Astrocyte (in vitro differentiated cells and primary cell): ENCODE data around the gene PRKD1. TPM values are rescaled to one million over a fixed set of nuclear protein-coding genes. Genes with fewer than 3 reads are reported as not detected.

Experiments used
- DNase-seq: peaks from one replicate; pipeline ENCODE4 v3.0.0-alpha.2; 2010; ENCODE audit warnings: low read depth
- FAIRE-seq: peaks from 2 replicates; lab custom pipeline; 2011; peaks lifted over from hg19 to GRCh38; lab: Jason Lieb, UNC
- H2AFZ ChIP-seq: 2 replicates; pipeline ENCODE4 v1.6.0; 2012; ENCODE audit warnings: low read depth, low read length, inconsistent platforms
- H3K27ac ChIP-seq: 2 replicates; pipeline ENCODE4 v1.5.1; 2011; ENCODE audit warnings: low read depth, low read length, inconsistent platforms
- H3K27me3 ChIP-seq: 2 replicates; pipeline ENCODE4 v1.6.0; 2011; ENCODE audit warnings: low read length, inconsistent platforms; ENCODE audit not compliant: insufficient read depth
- H3K36me3 ChIP-seq: 2 replicates; pipeline ENCODE4 v1.5.1; 2011; ENCODE audit warnings: low read length, inconsistent platforms; ENCODE audit not compliant: insufficient read depth
- H3K4me1 ChIP-seq: 2 replicates; pipeline ENCODE4 v1.5.1; 2011; ENCODE audit warnings: low read length, inconsistent platforms; ENCODE audit not compliant: insufficient read depth
- H3K4me2 ChIP-seq: 2 replicates; pipeline ENCODE4 v1.6.0; 2012; ENCODE audit warnings: low read length, inconsistent platforms
- H3K4me3 ChIP-seq: 2 replicates; pipeline ENCODE4 v1.5.1; 2011; ENCODE audit warnings: low read depth, mild to moderate bottlenecking, low read length, inconsistent platforms; ENCODE audit not compliant: insufficient read depth
- H3K79me2 ChIP-seq: 2 replicates; pipeline ENCODE4 v1.6.0; 2012; ENCODE audit warnings: mild to moderate bottlenecking, low read length, inconsistent platforms; ENCODE audit not compliant: insufficient read depth
- H3K9ac ChIP-seq: 2 replicates; pipeline ENCODE4 v1.6.0; 2012; ENCODE audit warnings: mild to moderate bottlenecking, low read length, inconsistent platforms
- H3K9me3 ChIP-seq: 2 replicates; pipeline ENCODE4 v1.5.1; 2012; ENCODE audit warnings: low read depth, mild to moderate bottlenecking, low read length, inconsistent platforms; ENCODE audit not compliant: insufficient read depth
- H4K20me1 ChIP-seq: 2 replicates; pipeline ENCODE4 v1.6.0; 2012; ENCODE audit warnings: low read length, inconsistent platforms; ENCODE audit not compliant: insufficient read depth
- H3K27ac Mint-ChIP-seq: one replicate; pipeline ENCODE4 v1.8.0; 2021; ENCODE audit warnings: mild to moderate bottlenecking, mixed read lengths; ENCODE audit not compliant: unreplicated experiment
- H3K27me3 Mint-ChIP-seq: one replicate; pipeline ENCODE4 v1.8.0; 2021; ENCODE audit warnings: low read depth, mixed read lengths; ENCODE audit not compliant: unreplicated experiment
- H3K36me3 Mint-ChIP-seq: one replicate; pipeline ENCODE4 v1.8.0; 2021; ENCODE audit warnings: low read depth, mixed read lengths; ENCODE audit not compliant: unreplicated experiment
- H3K4me1 Mint-ChIP-seq: one replicate; pipeline ENCODE4 v1.8.0; 2021; ENCODE audit warnings: low read depth, mixed read lengths; ENCODE audit not compliant: unreplicated experiment
- H3K4me3 Mint-ChIP-seq: one replicate; pipeline ENCODE4 v1.8.0; 2021; ENCODE audit warnings: mild to moderate bottlenecking, moderate library complexity, mixed read lengths; ENCODE audit not compliant: unreplicated experiment
- H3K9me3 Mint-ChIP-seq: one replicate; pipeline ENCODE4 v1.8.0; 2021; ENCODE audit warnings: mild to moderate bottlenecking, mixed read lengths; ENCODE audit not compliant: unreplicated experiment
- CTCF ChIP-seq: IDR thresholded peaks from 2 replicates; pipeline ENCODE4 v1.5.1; 2011; ENCODE audit warnings: low read depth, mild to moderate bottlenecking, inconsistent platforms, low read length, moderate library complexity; ENCODE audit not compliant: insufficient read depth
- EZH2 ChIP-seq: IDR thresholded peaks from 2 replicates; pipeline ENCODE4 v1.6.1; 2012; ENCODE audit warnings: mild to moderate bottlenecking, low read length, inconsistent platforms; ENCODE audit not compliant: insufficient read depth
- total RNA-seq: library from RNA; stranded (reverse); gene quantifications from 2 replicates; pipeline ENCODE4 v1.2.1, GENCODE V29; 2021

Gene PRKD1
- total RNA-seq, 1 donor from 2014 or later = 5.9 TPM

- H3K27me3 Mint-ChIP-seq = no peaks in the 10 kb centered on the region
- H3K36me3 Mint-ChIP-seq = no peaks in the 10 kb centered on the region
- Histone ChIP-seq H3K9ac (no peak overlapping the region), H3K4me1 (no peaks in the 10 kb centered on the region), H3K4me3 (no peak overlapping the region), H3K4me2 (no peak overlapping the region), H3K36me3 (no peaks in the 10 kb centered on the region), H3K9me3 (no peaks in the 10 kb centered on the region), H3K79me2 (no peaks in the 10 kb centered on the region), H2AFZ (no peak overlapping the region), H3K27ac (no peak overlapping the region), H3K27me3 (no peaks in the 10 kb centered on the region), H4K20me1 (no peaks in the 10 kb centered on the region)
- FAIRE-seq = no peak
- no peak overlapping the region for H3K27ac Mint-ChIP-seq
- no peak overlapping the region for H3K4me3 Mint-ChIP-seq
- H3K4me1 Mint-ChIP-seq = peaks cover 6% of the 10 kb centered on the region
- H3K9me3 Mint-ChIP-seq = no peaks in the 10 kb centered on the region
- DNase-seq = peak; percentile 4
- no peak for TF ChIP-seq EZH2
- no peak for TF ChIP-seq CTCF
Observed at GRCh38 chr14:29587761-29588470, 339.7 kb downstream of the PRKD1 start.

- H4K20me1 ChIP-seq = no peaks in the 10 kb centered on the region
- DNase-seq = no peak
- H3K9ac ChIP-seq = no peak overlapping the region
- no peaks in the 10 kb centered on the region for H3K27me3 Mint-ChIP-seq
- H3K9me3 Mint-ChIP-seq = no peaks in the 10 kb centered on the region
- no peak overlapping the region for H3K4me3 ChIP-seq
- H3K4me2 ChIP-seq = no peak overlapping the region
- no peaks in the 10 kb centered on the region for H3K4me1 ChIP-seq
- H3K27ac ChIP-seq = no peak overlapping the region
- TF ChIP-seq EZH2 (no peak), CTCF (no peak)
- H3K9me3 ChIP-seq = no peaks in the 10 kb centered on the region
- H3K4me1 Mint-ChIP-seq = peaks cover 6% of the 10 kb centered on the region
- H3K36me3 ChIP-seq = no peaks in the 10 kb centered on the region
- no peak overlapping the region for H3K4me3 Mint-ChIP-seq
- H3K79me2 ChIP-seq = no peaks in the 10 kb centered on the region
- peak; percentile 29 for FAIRE-seq
- H2AFZ ChIP-seq = no peak overlapping the region
- H3K27me3 ChIP-seq = no peaks in the 10 kb centered on the region
- no peak overlapping the region for H3K27ac Mint-ChIP-seq
- no peaks in the 10 kb centered on the region for H3K36me3 Mint-ChIP-seq
Observed at GRCh38 chr14:29587046-29587445, 340.6 kb downstream of the PRKD1 start.

GRCh38 chr14:29584992-29585391 is 342.7 kb downstream of the PRKD1 start:
- FAIRE-seq (no peak), DNase-seq (peak; percentile 80)
- Histone ChIP-seq H3K27ac (no peak overlapping the region), H3K4me3 (no peak overlapping the region), H2AFZ (no peak overlapping the region), H3K9me3 (no peaks in the 10 kb centered on the region), H3K4me2 (peak overlapping the region; percentile 63), H3K27me3 (no peaks in the 10 kb centered on the region), H3K79me2 (no peaks in the 10 kb centered on the region), H3K4me1 (no peaks in the 10 kb centered on the region), H3K36me3 (no peaks in the 10 kb centered on the region), H3K9ac (no peak overlapping the region), H4K20me1 (no peaks in the 10 kb centered on the region)
- Mint-ChIP-seq H3K4me1 (peaks cover 6% of the 10 kb centered on the region), H3K36me3 (no peaks in the 10 kb centered on the region), H3K9me3 (no peaks in the 10 kb centered on the region), H3K4me3 (no peak overlapping the region), H3K27me3 (no peaks in the 10 kb centered on the region), H3K27ac (no peak overlapping the region)
- TF ChIP-seq CTCF = no peak
- no peak for TF ChIP-seq EZH2
